DMS114 treated with DMSO at 0.1 percent for 48 hours (cell line): Measurements from ENCODE around the gene NIN.
"Not testable (repeated sequence)": the region's sequence is repeated elsewhere in the genome, so short reads cannot be mapped to it uniquely, and the experiment has no call there.

ENCODE experiments used
- DNase-seq: peaks from one replicate; lab custom pipeline; 2025; ENCODE audit not compliant: unreplicated experiment; lab: John Stamatoyannopoulos, UW

Gene NIN

DNA sequence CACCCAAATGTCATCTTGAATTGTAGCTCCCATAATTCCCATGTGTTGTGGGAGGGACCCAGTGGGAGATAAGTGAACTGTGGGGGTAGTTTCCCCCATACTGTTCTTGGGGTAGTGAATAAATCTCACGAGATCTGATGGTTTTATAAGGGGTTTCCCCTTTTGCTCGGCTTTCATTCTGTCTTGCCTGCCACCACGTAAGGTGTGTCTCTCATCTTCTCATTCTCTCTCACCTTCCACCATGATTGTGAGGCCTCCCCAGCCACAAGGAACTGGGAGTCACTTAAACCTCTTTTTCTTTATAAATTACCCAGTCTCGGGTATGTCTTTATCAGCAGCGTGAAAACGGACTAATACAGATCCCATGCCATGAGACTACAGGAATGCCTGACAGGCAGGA, 11.7 kb downstream of the NIN start:
- not testable (repeated sequence) for DNase-seq

GRCh38 chr14:50816395-50817047, 14.4 kb downstream of the NIN start:
- no peak for DNase-seq

DNA sequence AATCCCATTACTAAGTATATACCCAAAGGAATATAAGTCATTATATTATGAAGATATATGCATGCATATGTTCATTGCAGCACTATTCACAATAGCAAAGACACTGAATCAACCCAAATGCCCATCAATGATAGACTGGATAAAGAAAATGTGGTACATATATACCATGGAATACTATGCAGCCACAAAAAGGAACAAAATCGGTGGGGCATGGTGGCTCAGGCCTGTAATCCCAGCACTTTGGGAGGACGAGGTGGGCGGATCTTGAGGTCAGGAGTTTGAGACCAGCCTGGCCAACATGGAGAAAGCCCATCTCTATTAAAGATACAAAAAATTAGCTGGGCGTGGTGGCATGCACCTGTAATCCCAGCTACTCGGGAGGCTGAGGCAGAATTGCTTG, 15.4 kb downstream of the NIN start:
- DNase-seq: not testable (repeated sequence)

- DNase-seq: not testable (repeated sequence)
These were observed 15.9 kb downstream of the NIN start for GRCh38 chr14:50815058-50815457.

- DNase-seq: no peak
These were observed 16.8 kb downstream of the NIN start for GRCh38 chr14:50814161-50814560.

DNA sequence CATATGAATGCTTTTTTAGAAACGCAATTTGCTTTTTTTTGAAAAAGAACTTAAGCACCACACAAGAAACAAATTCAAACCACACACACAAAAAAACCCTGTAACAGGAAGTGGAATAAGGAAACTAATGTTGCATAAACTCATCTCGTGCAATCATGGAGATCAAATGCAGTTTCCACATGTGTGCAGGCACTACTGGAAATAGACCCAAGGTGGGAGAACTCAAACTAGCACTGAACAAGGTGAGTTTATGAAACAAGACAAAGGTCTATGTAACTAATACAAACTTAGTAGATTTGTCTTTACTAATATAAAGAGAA, 17.5 kb downstream of the NIN start:
- no peak for DNase-seq

DNA sequence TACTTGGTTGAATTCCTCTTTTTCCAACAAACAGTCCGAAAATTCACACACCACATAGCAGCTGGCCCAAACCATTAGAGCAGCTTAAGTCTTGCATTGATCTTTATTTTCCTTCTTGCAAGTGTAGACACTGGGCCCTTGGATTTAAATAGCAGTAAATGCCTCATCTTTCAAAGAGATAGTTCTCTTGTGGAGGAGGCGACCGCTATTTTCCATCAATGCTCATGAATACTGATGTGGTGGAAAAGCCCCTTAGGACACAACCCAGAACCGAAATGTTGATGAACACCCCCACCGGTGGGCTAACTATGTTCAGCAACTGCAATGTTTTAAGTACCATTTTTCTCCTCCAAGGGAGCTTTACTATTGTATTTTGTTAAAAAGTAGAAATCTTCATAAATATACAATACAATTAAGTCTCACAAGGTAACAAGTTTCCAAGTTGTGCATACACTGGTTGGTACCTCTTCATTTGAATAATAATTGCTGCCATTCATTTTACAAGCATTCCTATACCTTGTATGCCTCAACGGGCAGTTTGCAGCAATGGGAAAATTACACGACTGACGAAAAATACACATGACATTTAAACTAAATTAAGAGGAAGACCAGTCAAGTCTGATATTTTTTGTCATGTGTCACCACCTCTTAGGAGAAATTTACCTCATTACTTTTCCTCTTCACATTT, 18.0 kb downstream of the NIN start:
- DNase-seq: no peak

GRCh38 chr14:50812180-50812579, 18.8 kb downstream of the NIN start:
- DNase-seq: no peak

DNA sequence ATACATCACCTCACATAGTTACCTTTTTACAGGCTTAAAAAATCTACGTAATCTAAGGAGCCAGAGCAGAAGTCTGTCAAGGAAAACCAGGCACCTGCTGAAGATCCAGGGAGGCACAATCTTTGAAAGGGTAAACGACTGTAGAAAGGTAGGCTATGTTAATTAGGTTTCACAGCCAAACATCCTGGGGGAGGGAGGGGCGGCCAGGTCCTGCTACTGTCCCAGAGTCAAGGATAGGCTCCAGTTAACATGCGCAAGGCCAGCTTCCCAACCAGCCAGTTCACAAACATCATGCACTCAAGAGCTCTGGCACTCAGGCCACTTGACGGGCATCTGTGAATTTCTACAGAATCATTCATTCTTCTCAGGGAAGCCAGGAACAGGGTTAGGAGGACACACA, 22.9 kb downstream of the NIN start:
- DNase-seq: no peak

DNA sequence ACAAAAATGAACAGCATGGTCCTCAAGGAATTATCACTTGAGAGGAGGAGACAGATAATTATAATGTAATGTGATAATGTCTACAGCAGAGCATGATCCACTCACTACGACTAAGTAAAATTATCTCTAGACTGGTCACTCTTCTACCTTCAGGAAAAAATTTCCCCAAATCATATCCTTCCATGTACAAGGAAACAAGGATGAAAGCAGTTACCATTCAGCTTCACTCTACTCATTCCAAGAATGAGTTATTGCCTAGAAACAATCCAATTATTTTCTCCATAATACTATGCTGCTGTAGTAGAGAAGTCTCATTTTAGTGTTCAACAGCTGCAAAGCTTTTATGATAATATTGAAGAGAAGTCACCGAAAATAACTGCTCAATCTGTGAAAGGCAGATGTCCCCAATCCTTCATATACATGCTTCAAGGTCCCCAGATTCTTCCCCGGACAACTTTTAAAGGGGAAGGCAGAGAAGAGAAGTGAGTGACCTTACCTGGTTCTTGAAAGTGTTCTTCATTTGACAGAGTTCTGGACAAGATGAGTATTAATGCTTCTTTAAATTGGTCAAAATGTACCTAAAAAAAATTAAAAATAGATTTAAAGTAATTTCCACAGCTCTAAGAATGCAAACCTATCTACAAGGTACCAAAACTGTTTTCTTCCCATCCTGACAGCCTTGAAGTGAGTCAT, 24.6 kb downstream of the NIN start:
- DNase-seq: no peak

- DNase-seq: no peak
These were observed 25.6 kb downstream of the NIN start for GRCh38 chr14:50805396-50805795.

DNA sequence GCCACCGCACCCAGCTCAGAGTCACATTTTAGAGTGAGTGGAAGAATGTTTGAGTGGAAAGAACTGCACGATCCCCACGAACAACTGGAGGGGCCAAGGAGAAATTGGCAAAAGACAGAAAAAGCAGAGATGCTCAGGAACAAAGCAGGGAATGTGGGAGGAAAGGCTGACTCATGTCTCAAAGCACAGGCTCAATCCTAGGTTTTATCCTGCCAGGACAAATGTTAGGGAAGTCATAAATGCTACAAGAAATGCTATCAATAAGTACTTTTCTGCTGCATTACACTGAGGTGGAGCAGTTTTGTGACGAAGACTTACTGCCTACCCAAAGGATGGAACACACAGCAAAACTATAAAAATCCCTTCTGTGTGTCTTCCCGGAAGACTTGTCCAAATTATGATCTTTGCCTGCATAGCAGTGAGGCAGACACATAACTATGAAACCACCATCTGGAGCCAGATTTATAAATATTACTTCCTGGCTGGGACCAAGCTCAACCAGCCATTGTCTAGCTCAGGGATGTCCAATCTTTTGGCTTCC, 26.7 kb downstream of the NIN start:
- no peak for DNase-seq

- DNase-seq: no peak
These were observed 29.3 kb downstream of the NIN start for GRCh38 chr14:50801706-50802105.

DNA sequence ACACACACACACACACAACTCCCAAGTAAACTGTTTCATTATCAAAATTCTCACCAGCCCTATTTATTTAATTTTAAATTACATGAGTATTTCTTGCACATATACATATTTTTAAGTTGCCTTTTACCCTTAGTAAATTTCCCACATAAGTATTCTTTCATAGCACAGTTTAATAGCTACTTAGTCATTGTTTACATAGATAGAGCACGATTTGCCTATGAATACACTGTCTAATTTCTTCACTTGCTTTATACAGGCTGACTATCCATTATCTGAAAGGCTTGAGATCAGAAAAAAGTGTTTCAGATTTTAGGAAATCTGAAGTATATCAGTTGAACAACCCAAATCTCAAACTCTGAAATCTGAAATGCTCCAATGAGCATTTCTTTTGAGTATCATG, 30.9 kb downstream of the NIN start:
- no peak for DNase-seq

GRCh38 chr14:50798048-50798421, 32.9 kb downstream of the NIN start:
- no peak for DNase-seq

GRCh38 chr14:50797250-50798047, 33.5 kb downstream of the NIN start:
- DNase-seq: no peak

GRCh38 chr14:50796390-50796789, 34.6 kb downstream of the NIN start:
- DNase-seq: no peak

DNA sequence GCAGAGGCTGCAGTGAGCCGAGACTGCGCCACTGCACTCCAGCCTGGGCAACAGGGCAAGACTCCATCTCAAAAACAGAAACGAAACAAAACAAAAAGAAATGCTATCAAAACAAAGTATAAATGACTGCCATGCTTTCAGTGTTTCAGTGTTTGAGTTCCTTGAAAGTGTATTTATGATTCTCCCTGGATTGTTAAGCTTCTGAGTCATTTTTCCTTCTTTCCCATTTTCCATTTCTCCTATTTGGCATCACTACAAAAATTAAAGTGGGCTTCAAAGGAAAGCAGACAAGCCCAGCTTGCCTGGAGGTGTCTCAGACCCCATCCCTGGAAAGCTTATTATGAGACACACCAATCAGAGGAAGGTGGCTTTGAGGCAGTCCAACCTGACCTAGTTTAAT, 35.1 kb downstream of the NIN start:
- no peak for DNase-seq

GRCh38 chr14:50795142-50795541, 35.8 kb downstream of the NIN start:
- DNase-seq: no peak

DNA sequence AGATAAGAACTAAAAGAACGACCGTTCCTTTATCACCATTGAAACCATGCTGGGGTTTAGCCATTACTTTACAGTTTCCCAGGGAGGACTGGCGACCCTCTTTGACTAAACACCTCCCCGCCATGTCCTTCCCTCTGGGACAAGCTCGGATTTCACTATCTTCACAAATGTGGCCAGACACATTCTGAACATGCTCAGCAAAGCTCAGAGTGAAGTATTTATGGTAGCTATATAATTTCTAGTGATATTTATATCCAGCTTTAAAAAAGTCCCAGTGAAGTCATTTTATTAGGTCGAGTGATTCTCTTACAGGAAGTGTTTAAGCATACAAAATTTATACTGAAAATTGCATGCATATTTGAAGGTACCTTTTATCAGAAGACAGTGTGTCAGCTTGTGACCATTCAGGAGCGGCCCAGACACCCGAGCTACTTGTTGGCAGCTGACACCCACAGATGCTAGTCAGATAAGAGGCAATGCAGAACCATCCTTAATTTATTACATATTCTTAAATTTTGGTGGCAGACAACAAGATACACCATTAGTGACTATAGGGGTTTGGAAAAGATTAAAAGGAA, 36.8 kb downstream of the NIN start:
- DNase-seq: no peak

DNA sequence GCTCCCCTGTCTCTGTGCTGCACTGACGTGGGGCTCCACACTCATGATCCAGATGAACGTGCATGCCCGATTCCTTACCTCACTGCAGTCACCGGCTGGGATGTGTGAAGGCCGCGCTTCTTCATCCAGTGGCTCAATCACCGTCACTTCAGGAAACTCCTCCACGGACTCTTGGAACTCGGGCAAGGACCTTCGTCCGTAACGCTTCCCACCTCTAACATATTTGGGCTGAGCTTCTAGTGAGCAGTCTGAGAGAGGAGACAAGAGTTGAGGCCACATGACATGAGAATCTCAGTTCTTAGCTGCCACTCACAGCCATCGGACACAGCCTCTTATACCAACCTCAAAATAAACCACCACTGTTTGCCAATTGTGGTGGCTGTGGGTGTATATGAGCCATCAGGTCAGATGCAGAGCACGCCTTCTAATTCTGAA, 38.3 kb downstream of the NIN start:
- DNase-seq: no peak
